Measurements from ENCODE around the gene CAMK1G.

CAMK1G gene

DNA sequence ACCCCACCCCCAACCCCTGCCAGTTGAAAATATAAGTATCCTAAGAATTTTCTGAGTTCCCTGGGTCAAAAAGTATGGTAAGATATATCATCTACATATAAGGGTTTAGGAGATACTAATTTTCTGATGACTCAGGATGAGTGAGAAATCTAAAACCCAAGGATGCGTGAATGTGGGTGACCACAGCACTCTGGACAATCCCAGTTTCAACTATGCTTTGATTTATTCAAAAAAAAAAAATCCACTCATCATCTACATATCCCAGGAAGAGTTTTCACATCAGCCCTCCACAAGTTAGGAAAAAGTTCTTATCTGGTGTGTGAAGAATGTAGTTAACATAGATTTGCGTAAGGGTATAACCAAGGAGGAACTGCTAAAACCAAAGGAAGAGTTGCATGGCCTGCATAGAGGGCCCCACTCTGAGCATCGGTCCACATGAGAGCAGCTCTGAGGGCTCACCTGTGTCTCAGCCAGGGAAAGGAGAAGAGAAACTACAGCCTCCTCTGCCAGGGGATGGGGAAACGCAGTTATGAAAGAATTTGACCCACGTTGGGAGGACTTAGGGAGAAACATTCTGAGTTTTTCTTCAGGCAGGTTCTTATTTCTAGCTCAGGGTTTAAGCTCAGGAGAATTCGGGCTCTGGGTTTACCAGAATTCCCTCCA is 50.0 kb downstream of the CAMK1G start:
- in situ Hi-C loops (cut with HindIII; ENCODE audit: low sequenced_read_pairs): no loop called here

DNA sequence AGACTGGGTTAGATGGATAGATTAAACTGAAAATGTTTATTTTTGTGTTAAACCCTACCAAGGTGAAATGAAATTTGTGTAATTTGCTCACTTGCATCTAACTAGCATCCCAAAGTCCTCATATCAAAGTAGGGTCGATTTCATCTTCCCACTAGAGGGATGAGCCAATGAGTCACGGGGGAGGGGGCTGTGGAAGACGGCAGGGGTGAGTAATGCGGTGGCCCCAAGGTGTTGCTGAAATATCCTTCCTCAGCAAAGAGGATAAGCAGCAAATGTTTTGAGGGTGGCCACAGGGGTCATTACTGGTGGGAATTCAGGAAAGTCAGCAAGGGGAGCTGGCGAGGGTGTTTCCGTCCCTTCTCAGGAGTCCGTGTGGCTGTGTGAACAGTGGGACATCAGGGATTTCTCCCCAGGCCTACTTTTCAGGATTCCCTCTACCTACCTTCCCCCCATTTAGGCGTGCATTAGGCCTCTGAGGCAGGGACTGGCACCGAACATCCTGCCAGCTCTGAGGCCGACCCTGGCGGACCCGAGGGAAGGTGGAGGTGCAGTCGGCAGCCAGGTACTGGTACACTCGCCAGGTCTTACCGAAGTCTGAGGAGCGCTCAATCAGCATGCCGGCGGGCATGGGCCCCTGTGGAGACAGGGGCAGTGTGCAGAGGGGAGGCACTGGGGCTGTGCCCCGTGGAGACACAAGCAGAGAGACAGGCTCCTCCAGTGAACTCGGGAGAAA is 50.7 kb downstream of the CAMK1G start:
- in situ Hi-C loops (cut with HindIII; ENCODE audit: low sequenced_read_pairs): no loop called here

DNA sequence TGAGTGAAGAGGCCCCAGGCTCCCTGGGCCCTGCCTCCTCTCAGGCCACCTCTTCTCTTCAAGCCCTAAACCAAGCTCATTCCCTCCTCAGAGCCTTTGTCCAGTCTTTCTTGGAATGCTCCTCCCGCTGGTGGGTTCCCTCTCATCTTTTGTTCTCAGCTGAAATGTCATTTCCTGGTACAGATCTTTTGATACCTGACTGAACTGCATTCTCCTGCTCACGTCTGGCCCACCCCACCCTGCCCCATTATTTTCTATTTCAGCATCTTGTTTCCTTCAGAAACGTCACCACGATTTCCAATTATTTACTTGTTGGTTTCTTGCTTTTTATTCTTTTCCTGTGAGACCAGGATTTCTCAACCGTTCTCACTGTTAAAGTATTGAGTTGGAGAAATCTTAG is 52.3 kb downstream of the CAMK1G start:
- in situ Hi-C loops (cut with HindIII; ENCODE audit: low sequenced_read_pairs): no loop called here

DNA sequence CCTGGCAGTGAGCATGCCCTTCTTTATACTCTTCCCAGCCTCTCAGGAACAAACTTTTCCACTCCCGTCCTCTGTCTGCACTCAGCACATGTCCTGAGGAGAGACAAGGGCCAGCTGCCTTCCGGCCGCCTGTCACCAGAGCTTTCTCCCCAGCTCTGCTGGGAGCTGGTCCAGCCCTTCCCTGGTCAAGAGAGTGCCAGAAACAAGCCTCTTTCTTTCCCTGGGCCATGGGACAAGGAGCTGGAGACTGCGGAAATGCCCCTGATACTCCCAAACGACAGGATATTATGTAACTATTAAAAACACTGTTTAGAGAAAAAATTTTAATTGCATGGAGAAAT is 58.3 kb downstream of the CAMK1G start:
- in situ Hi-C loops (cut with HindIII; ENCODE audit: low sequenced_read_pairs): no loop called here

DNA sequence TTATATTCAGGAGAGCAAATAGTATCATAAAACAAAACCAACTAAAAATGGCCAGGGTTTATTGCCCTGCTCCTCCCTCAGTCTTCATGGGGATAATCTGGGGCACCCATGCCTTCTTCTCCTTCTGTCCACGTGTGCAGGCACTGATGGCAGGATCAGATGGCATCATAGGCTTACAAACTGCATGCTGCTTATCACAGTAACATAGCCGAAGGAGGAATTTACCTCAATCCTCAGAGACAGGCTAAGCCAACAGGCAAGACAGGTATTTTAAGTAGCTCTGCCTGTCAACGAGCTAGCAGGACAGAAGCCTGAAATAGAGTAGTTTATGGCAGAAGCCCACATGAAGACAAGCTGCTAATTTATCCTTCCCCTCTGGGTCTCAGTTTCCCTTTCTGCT is 59.3 kb downstream of the CAMK1G start:
- in situ Hi-C loops (cut with HindIII; ENCODE audit: low sequenced_read_pairs): no loop called here

DNA sequence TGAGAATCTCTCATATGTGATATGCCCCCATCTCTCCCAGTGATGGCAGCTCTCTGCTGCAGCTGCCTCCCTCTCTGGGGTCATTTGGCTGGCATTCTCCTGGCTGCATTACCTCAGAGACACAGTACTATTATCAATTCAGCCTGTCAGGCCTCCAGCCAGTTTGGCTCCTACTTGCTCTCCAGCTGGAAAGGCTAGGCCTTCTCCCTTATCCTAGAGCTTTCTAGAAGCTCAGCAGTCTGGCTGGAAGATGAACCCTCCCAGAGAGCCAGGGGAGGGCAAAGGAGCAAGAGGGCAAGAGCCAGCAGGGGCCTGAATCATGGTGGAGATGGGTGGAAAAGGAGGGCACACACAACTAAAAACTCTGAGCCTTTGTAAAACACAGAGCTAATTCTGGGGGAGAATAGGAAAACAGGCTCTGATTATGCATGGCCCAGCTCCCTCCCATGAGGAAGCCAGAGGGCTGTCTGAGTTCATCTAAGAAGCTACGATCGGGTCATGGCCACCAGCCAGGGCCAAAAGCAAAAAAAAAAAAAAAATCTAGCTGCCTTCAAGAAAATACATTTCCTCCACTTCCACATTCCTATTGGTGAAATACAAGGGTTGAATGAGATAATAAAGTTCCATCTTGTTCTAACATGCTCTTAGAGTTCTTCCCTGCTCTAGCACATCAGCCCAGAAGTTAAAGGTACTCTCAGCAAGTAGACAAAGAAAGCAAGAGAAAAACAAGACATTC is 59.9 kb downstream of the CAMK1G start:
- in situ Hi-C loops (cut with HindIII; ENCODE audit: low sequenced_read_pairs): no loop called here

DNA sequence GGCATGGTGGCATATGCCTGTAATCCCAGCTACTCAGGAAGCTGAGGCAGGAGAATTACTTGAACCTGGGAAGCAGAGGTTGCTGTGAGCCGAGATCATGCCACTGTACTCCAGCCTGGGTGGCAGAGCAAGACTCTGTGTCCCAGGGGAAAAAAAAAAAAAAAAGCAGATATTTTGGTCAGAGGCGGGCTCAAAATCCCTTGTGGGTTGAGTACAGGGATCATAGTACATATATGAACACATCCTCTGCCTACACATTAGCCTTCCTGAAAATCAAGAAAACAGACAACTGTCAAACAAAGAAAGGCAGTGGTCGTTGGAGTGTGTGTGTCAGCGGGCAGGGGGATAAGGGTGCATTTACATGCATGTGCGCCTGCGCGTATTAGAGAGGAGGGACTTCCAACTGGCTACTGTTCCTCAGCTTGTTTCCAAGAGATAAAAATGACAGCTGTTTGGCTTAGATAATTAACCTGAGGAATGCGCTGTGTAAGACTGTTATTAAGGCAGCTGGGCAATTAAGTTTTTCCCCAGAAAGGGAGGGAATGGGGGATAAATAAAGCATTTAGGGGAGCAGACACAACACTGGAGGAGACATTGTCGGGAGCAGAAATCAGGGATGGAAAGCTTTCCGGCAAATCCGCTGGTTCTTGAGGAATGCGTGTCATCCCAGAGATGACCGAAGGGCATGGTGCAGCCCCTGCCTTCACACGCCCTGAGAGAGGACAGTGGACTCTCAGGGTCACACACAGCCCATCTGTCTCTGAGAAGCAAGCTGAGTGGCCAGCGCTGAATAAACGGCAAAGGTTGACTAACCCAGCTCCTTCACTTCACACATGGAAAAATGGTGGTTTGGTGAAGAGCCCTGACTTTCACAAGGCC is 62.3 kb downstream of the CAMK1G start:
- in situ Hi-C loops (cut with HindIII; ENCODE audit: low sequenced_read_pairs): no loop called here

DNA sequence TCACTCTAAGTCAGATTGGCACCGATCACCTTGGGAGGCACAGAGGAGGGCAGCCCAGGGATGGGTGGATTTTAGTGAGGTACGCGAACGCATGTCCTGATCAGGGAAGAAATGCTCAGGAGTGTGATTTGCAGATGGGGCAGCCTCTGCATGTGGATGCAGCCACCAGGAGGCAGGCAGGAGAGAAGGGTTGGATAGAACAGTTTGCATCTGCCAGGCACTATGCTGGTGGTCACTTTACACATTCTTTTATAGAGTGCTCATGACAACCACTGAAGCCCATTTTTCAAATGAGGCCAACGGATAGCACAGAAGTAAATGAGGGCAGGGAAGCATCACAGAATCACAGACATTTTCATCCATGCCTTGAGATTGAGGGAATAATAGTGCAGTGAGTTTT is 63.0 kb downstream of the CAMK1G start:
- in situ Hi-C loops (cut with HindIII; ENCODE audit: low sequenced_read_pairs): no loop called here

DNA sequence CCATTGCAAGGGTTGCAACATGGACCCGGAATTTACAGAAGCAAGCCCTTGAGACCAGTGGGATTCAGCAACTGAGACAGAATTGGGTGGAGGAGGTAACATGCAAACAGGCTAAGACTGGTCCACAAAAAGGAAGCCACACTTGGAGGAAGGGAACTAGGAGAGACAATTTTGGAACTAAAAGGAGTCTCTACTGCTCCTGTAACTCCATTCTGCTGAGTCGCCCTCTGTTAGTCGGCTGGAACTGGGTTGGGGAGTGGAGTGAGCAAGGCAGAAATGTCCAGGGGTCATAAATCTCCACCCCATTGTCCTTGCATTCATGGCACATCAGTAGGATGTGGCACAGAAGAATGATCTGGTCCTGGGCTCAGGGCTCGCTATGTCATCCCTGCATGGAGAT is 63.6 kb downstream of the CAMK1G start:
- in situ Hi-C loops (cut with HindIII; ENCODE audit: low sequenced_read_pairs): no loop called here

DNA sequence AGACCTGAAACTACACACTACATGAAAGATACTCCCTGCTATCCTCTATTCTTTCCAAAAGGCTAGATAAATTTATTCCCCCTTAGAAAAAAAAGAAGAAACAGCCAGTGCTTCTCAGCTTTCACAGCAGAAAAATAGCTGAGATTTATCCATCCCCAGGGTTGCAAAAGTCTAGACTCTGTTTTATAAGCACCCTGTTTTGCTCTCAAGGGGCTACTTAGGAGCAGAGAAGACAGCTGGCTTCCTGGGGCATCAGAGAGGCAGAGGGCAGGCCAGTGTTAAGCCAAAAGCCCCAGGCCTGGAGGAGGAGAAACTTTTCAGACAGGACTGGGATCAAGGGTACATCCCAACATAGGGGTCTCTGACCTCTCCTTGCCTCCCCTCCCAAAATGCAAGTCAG is 64.8 kb downstream of the CAMK1G start:
- in situ Hi-C loops (cut with HindIII; ENCODE audit: low sequenced_read_pairs): no loop called here

DNA sequence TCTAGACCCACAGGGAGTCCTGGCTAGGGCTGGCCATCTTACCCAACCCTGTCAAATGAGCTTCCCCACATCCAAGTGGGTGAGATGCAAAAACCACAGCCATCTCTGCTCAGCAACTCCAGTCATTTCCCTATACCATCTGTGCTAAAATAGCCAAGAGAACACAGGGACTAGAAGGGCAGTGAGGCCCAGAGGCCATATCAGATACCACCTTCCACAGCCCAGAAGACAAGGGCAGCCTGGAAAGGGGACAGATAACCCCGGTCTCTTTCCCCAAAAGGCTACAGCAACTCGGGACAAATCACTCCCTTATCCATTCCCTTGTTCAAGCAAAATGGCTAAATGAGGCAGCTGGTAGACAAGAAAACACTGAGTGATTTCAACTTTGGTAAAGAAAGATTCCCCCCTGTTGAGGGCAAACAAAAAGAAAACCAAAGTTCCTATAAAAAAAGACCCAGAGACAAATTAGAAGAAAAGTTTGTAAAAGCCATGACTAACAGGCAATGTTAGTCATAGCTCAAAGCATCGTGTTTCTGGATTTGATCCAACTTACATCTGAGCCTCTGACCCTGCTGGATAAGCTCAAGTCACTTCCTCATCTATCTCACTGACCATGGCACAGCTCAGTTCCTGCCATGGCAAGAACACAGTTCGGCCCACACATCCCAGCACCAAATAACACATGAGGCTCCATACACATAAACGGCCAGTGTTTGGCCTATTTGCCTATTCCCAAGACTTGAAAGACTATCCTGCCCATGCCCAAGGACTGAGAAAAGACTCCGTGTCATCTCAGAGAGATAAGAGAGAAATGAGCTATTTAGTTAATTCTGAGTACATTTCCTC is 65.6 kb downstream of the CAMK1G start:
- in situ Hi-C loops (cut with HindIII; ENCODE audit: low sequenced_read_pairs): no loop called here

DNA sequence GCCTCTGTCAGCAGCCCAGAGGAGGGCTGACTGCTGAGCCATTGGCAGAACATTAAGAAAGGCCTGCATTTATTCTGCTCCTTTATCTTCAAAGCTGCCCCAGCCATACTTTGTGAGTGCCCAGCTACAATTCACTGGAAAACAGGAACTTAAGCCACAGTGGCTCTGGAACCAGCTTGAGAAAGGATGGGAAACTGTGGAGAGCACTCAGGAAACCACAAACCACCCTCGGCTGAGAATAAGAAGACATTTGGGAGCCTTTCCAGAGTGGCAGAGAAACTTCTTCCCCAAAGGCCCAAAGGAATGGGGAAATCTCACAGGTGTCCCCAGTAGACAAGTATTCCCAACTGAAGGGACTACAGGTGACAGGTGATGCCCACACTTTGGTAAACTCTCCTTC is 66.9 kb downstream of the CAMK1G start:
- in situ Hi-C loops (cut with HindIII; ENCODE audit: low sequenced_read_pairs): loop anchor here (5.0 kb wide), 1 partner anchor 37 kb away; no protein-coding TSS in a partner anchor

DNA sequence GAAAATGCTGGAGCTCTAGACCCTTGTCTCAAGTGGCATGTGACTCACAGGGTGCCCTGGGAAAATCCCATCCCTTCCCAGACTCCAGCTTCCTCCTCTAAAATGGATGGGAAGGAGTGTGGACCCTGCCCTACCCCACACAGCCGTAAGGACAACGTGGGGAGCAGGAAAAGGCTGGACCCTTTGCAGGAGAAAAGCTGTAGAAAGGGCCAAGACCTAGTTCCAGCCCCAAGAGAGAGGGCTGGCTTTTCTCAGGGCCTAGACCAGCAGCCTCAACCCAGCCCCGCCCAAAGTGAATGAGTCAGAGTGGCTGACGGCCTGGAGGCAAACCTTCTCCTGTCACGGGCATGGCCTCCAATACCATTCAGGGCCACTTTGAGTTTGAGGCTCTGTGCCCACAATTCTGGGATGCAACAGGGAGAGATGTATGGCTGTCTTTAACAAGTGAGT is 67.6 kb downstream of the CAMK1G start:
- in situ Hi-C loops (cut with HindIII; ENCODE audit: low sequenced_read_pairs): loop anchor here (5.0 kb wide), 1 partner anchor 36 kb away; no protein-coding TSS in a partner anchor

DNA sequence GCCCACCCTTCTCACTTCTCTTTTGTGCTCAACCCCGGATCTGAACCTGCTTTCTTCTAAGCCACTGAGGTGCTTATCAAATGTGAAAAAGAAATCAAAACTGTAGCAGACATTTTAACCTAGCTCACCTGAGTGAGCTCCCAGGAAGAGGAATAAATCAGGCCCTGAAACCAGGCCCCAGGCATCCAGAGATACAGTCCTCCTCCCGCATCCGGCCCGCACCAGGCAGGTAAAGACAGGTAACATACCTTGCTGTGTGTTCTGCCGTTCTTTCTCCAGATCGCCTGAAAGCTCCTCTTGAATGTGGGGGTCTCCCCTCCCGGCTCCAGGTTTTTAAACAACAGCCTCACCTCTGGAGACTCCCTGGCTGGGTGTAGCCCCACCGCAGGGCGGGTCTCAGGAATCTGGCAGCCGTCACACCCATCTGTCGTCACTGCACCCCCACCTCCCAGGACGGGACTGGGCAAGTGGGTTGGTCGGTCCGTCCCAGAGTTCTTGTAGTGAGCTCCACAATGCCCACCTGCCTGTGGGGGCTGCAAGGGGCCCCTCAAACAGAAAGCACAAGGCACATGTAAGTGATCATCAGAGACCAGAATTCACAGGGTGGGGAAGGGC is 68.7 kb downstream of the CAMK1G start, which contains the start of gene LAMB3:
Gene LAMB3 (minus strand): TSS at position 305 of the 615 bp plus-strand sequence. CDS start 1,481 bp downstream, outside the sequence.
- in situ Hi-C loops (cut with HindIII; ENCODE audit: low sequenced_read_pairs): loop anchor here (5.0 kb wide), 1 partner anchor 35 kb away; no protein-coding TSS in a partner anchor

DNA sequence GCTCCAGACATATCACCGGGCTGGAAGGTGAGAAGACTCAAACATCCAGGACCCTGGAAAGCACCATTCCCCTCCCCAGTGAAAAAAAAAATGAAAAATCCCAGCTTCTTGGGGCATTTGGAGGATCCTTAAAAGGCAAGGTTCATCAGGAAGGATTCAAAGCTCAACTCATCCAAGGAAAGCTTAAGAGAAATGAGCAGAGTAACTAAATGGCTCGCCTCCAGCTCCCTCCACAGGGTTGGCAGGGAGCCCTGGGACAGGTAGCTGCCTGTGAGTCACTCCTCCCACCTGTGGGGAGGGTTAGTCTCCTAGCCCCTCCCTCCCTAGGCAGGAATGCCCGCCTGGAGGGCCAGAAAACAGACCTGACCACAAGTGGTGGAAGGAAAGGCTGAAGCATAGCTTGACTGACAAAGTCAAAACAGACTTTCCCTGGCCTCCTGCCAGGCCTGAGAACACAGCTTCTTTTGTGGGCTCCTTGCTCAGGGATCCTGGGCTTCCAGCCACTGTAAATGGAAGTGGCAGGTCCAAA is 69.4 kb downstream of the CAMK1G start:
- in situ Hi-C loops (cut with HindIII; ENCODE audit: low sequenced_read_pairs): loop anchor here (5.0 kb wide), 1 partner anchor 34 kb away; no protein-coding TSS in a partner anchor

DNA sequence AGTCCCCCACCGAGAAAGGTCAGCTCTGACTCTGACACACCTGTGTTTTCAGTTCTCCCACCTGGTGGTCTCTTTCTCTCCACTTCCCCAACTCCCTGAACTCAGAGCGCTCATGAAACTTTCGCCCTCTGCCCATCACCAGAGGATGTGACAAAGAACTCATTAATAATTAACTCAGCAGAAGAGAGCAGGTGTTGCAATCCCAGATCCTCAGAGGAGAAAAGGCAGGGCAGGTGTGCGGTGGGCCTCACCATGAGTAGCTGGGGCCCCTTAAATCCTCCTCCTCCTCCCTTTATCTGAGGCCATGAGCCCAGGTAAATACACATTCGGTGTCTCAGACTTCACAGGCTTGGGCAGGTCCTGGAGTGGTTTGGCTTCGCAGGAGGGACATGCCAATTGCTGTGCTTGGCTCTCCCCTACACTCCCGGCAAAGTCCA is 70.4 kb downstream of the CAMK1G start:
- in situ Hi-C loops (cut with HindIII; ENCODE audit: low sequenced_read_pairs): loop anchor here (5.0 kb wide), 1 partner anchor 33 kb away; no protein-coding TSS in a partner anchor

DNA sequence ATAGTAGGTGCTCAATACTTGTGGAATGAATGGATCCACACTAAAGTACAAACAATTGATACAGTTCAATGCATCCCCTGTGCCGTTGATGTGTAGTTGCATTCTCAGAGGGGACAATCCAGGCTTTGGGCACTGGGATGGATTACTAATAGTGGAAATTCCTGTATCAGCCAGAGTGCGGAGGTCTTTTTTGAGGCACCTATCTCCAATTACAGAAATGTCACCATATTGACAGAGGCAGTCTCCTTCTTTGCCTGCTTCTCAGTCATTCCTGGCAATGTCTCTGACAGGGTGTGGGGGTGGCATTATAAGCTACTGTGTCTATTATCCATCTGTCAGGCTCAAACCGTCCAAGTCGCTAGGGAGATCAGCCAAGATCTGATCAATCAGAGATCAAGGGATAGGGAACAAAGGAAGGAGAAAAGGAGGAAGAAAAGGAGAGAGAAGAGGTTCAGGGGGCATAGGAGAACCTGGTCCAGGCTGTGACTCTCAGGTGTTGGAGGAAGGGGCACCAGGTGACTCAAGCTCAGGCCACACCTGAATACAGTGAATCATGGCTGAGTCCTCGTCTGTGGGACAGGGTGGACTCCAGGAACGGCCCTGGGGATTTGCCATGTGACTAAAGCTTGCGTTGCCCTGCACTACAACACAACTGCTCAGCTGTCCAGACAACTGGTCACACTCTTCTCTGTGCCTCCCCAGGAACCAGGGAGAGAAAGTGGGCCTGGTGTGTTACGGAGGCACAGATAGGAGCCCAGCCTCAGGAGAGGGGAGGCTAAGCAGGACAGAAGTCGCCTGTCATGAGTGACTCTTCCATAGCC is 72.1 kb downstream of the CAMK1G start:
- in situ Hi-C loops (cut with HindIII; ENCODE audit: low sequenced_read_pairs): no loop called here
